WTC11 (cell line): Measurements from ENCODE around the gene ZNF888.

Experiments
- ATF2 ChIP-seq: sonication (generic); formaldehyde crosslinking; IDR thresholded peaks from 2 replicates; pipeline ENCODE4 v1.8.1; 2022; ENCODE audit warnings: low read depth, missing genetic modification reagents, borderline replicate concordance
- CREB1 ChIP-seq: sonication (generic); formaldehyde crosslinking; IDR thresholded peaks from 2 replicates; pipeline ENCODE4 v1.8.0; 2023; ENCODE audit warnings: mild to moderate bottlenecking, missing genetic modification reagents
- CTCF ChIP-seq: fragments of 200-600 bp; IDR thresholded peaks from 2 replicates; pipeline ENCODE4 v1.8.0; 2022; ENCODE audit warnings: antibody characterized with exemption
- PRRX2 ChIP-seq: fragments of 250-450 bp; sonication (Bioruptor Pico); IDR thresholded peaks from 2 replicates; pipeline ENCODE4 v1.8.0; 2021; ENCODE audit warnings: mild to moderate bottlenecking
- USF1 ChIP-seq: sonication (generic); formaldehyde crosslinking; IDR thresholded peaks from 2 replicates; pipeline ENCODE4 v1.8.0; 2022; ENCODE audit warnings: mild to moderate bottlenecking, missing genetic modification reagents

GRCh38 chr19:52945652-52946321 lies 22.6 kb upstream of the ZNF888 start:
- TF ChIP-seq ATF2 (CRISPR knock-in tag) (no peak), CTCF (no peak), USF1 (no peak), CREB1 (CRISPR knock-in tag) (no peak), PRRX2 (CRISPR knock-in tag) (no peak)
